ENCODE results near the gene ATXN7L2.
A peak's percentile ranks its signal among the peaks of the same experiment; 100 is the strongest.

Gene ATXN7L2

DNA sequence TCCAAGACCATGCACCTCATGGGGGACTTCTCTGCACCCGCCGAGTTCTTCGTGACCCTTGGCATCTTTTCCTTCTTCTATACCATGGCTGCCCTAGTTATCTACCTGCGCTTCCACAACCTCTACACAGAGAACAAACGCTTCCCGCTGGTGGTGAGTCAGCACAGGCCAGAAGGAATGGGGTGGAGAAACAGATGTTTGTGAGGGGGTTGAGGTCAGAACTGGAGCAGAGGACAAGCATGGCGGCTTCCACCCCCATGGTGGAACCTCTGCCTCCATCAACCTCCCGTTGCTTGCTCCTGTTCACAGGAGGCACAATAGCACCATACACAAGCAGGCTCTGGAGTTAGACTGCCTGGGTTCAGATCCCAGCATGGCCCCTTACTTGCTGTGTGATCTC is 6.9 kb upstream of the ATXN7L2 start:
- DNase-seq: no peak

DNA sequence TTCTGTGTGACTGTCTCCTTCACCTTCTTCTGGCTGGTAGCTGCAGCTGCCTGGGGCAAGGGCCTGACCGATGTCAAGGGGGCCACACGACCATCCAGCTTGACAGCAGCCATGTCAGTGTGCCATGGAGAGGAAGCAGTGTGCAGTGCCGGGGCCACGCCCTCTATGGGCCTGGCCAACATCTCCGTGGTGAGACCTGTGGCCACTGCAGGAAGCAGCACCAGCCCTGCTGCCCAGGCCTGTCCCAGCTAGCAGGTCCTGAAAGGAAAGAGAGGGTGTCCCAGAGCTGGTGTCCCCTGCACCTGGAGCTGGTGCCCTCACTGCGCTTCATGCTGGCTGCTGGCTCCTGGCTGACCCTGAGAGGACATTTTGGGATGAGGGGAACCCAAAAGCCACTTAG is 5.9 kb upstream of the ATXN7L2 start:
- DNase-seq: no peak

DNA sequence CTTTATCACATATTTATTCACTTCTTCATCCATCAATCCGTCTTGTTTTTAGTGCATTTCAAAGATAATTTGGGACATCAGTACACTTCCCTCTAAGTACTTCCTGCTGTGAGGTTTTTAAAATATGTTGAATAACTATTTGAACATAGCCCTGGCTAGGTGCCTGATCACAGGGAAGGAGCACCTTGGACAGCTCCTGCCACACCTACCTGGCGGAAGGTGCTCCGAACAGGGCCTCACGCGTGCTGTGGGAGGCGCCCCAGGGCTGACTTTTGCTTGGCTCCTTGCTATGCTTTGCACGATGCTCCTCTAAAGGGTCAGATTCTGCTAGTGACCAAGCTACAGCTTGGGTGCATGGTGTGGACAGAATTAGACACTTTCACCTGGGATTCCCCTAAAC is 4.9 kb upstream of the ATXN7L2 start:
- no peak for DNase-seq

DNA sequence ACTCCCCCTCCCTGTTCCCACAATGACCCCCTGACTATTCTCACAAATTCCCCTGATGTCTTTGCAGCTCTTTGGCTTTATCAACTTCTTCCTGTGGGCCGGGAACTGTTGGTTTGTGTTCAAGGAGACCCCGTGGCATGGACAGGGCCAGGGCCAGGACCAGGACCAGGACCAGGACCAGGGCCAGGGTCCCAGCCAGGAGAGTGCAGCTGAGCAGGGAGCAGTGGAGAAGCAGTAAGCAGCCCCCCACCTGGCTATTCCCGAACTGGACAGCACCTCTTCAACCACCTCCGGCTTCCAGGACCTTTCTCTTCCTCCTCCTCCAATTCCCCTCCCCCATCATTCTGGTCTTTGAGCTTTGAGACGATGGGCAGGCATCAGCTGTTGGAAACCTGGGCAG is 4.4 kb upstream of the ATXN7L2 start:
- no peak for DNase-seq

DNA sequence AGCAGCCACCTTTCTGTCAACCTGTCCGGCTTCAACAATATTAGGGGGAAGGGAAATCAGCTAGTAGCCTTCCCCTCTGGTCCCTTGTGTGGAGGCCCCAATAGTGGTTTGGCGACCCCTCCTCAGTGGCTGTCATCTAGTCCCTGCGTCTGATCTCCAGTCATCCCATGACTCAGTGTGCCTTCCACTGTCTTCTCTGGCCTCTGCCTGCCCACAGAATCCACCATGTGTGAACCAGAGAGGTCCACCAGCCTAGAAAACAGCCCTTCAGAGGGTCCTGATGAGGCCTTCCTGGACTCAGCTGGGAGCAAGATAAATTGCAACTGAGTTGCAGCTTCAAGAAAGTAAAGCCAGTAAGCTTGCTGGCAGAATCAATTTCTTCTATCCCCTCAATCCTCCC is 3.8 kb upstream of the ATXN7L2 start:
- no peak for DNase-seq

DNA sequence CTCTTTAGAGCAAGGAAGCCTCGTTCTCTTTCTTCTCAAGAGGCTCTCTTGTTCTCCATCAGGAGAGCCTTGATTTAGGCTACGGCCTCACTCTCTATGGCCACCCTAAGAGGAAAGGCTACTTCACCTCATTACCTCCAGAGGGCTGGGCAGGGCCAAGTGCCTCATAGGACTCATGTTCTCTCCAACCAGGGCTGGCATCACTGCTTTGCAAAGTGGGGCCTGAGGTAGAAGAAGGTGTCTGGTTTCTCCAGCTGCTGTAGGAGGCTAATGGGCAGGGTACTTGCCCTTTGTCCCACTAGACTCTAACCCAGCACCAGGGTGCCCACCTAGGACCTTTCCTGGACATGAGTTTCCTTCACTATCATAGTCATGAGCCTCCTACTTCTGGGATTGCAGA is 2.1 kb upstream of the ATXN7L2 start:
- DNase-seq: no peak

DNA sequence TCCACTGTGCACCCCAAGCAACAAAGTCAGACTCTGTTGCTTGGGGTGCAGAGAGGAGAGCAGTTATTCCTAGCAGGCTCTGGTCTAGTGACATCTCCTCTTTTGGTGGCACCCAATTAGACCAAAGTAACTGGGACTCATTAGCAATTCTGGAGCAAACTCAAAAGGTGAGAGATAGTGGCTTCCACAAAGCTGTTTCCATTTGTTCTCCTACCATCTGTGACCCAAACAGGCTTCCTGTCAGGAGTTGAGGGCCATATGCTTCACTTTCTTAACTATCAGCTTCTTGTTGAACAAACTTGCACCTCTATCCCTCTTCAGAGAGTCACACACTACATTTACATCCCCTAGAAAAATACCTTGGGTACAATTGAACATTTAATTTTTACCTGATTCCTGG is 1.5 kb upstream of the ATXN7L2 start:
- DNase-seq: no peak

DNA sequence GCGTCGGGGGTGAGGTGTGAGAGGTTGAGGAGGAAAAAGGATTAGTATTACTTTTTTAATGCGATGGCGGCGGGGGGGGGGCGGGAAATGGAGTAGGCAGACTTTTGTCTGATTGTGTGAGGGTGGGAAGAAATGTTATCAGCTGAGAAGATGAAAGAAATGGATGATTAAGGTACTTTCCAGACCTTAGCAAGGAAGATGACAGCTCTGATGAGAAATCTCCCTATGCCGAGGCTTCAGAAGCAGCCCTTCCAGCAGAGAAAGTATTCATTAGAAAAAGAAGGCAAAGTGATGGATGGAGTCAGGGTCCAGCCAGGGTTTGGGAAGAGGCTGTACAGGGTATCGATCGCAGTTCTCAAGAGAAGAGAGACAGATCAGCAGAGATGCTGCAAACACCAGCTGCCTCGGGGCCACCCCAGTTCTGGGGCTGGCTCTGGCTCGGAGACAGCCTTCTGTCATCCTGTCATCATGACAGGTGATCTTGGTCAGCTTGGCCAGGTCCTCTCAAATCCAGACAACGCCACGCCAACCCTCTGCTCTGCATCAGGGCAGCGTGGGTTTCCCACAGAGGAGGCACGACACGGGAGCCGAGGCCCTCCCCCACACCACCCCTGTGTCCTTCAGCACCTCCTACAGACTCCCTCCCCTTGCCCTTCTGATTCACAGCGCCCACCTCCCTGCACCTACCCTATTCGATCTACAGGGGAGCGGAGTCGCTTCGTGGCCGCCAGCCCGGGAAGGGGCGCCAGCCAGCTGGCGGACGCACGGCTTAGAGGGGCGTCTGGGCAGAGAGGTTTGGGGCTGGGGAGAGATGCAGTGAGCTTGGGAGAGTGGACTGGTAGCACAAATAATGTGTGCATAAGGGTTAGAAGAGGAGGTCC is 674 bp upstream of the ATXN7L2 start:
- DNase-seq: no peak

DNA sequence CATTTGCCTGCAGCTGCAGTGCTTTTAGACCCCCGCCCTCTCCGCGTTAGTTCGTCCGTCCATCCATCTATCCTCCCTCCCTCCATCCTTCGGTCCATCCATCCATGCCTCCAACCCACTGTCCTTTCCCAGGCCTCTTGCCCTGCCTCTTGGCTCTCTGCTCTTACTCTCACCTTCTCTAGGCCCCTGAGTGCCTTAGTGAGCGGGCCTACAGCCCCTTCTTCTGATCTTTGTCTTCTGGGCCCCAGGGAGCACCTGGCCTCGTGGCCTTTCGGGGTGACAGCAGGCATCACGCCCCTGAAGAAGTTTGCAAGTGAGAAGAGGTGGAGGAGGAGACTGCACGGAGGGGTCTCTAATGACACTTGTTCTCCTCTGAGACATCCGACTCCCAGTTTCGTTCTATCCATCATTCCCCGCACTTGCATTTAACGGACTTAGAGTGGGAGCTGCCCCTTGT is 842 bp downstream of the ATXN7L2 start:
- DNase-seq: no peak

DNA sequence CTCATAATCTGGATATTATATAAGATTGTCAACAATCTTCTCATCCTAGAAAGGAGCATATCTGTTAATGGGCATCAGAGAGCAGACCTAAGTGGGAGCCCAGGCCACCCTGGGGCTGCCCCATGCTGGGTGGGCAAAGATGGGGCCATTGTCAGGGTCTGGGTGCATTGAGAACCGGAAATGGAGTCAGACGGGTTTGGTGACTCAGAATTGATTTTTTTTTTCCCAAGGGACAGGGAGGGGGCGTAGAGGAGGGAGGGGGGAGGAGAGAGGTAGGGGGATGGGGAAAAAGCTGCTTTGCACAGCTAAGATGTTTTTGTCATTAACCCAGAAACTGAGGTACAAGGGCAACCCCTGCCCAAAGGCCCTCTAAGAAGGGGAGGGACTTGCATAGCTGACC is 1.3 kb downstream of the ATXN7L2 start:
- no peak for DNase-seq

DNA sequence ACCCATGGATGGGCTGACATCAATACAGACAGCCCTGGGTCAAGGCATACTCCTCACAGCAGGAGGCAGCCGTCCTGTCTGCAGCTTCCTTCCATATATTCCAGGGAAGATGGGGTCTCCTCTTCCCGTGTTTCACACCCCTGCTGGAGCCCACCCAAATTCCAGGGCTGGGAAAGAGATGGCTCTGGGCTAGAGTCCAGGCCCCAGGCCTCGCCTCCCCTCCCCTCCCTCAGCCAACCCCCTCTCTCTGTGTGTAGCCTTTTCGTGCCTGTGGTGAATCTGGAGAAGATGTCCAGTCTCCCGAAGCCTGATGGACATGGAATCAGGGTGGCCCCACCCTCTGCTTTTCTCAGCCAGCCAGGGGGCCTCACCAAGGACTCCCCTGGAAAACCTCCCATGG is 3.6 kb downstream of the ATXN7L2 start:
- no peak for DNase-seq

DNA sequence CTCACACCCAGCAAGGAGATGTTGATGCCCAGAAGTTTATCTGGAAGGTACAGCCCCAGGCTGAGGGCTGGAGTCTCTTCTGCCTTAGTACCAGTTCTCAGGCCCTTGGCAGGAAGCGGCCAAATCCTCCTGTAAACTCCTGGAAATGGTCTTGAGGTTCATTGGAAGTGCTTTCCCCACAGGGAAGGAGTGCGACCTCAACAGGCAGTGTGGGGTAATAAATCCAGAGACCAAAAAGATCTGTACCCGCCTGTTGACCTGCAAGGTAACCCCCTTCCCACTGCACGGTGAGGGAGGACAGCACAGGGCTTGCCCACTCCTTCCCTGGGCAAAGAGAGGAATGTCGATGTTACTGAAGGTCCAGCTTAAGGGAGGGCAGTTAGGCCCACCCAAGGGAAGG is 4.5 kb downstream of the ATXN7L2 start:
- DNase-seq: no peak

DNA sequence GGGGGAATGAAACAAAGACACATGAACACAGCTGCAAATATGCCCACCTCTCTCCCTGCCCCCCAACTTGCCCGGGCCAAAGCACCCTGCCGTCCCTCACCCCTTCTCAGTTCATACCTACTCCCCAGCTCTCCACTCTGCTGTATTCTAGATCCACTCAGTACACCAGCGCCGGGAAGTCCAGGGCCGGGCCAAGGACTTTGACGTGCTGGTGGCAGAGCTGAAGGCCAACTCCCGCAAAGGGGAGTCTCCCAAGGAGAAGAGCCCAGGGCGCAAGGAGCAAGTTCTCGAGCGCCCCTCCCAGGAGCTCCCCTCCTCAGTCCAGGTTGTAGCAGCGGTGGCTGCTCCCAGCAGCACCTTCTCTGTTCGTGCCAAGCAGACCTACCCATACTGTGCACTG is 5.0 kb downstream of the ATXN7L2 start:
- DNase-seq: no peak

DNA sequence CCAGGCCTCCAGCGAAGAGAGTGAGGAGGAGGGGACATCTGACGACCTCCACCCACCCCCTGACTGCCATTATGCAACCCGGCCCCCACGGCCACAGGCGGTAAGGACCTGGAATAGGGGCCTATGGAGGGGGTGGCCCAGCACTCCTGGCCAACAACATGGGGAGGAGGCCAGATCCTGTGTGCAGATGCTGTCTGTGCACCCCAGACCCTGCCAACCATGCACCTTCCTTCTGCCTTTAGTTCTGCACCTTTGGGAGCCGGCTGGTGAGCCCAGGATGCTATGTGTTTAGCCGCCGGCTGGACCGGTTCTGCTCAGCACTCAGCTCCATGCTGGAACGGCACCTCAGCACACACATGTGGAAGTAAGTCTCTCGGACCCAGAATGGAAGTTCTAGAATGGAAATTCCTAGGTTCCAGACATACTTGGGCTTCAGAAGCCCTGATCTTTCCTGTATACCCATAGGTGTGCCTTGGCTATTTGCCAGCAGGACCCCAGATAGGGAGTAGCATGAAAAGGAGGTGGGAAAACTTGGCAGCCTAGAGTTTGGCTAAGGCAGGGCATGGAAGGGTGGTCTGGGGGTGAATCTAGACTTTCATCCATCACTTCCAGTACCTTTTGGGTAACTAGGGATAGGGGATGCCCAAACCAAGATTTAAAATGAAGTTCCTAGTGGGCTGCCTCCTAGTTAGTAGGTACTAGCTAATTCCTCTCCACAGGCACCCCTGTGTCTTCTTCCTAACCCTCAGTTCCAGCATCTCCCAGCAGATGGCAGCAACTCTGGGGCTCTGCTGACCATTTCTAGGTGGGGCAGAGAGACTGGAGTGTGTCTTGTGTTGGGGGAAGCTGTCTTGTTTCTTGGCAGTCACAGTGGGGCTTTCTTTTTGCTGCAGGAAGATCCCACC is 6.6 kb downstream of the ATXN7L2 start:
- DNase-seq: peak; percentile 34 to 58

DNA sequence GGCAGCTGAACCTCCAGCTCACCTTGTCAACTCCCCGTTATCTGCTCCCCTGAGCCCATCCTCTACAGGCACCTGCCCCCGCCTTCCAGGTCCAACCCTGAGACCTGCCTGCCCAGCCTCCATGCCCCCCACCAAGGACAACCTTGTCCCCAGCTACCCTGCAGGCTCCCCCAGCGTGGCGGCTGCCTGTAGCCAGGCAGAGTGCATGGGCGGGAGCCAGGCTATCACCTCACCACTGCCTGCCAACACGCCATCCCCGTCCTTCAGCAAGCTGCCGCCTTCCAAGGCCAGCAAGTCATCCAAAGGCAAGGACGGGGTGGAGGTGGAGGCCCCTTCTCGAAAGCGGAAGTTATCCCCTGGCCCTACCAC is 7.2 kb downstream of the ATXN7L2 start:
- no peak for DNase-seq

DNA sequence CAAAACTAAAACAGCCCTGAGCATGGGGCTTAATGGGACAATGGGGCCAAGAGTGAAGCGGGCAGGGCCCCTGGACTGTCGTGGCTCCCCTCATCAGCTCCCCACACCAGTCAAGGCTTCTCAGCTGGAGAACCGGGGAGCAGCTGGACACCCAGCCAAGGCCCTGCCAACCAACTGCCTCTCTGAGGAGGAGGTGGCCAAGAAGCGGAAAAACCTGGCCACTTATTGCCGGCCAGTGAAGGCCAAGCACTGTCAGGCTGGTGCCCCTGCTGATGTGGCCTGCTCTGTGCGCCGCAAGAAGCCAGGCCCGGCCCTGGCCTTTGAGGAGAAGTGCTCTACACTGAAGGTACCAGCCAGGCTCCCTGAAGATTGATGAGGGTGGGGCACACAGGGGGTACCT is 7.7 kb downstream of the ATXN7L2 start:
- DNase-seq: no peak

DNA sequence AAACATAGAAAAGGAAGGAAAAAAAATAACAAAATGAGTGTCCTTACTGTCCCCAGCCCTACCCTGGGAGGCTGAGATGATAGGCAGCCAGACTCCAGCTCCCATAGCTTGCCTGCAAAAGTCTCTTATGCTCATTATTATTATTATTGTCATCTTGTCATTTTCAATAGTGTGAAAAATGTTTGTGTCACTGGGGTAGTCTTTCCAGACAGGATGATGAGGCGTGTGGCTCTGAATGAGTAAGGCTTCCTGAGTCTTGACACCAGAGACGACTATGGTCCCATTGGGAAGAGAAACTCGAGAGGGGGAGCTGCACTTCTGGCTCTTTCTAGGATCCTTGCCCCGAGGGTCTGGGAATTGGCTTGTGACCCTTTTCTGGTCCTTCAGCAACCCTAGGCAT is 9.1 kb downstream of the ATXN7L2 start:
- no peak for DNase-seq

DNA sequence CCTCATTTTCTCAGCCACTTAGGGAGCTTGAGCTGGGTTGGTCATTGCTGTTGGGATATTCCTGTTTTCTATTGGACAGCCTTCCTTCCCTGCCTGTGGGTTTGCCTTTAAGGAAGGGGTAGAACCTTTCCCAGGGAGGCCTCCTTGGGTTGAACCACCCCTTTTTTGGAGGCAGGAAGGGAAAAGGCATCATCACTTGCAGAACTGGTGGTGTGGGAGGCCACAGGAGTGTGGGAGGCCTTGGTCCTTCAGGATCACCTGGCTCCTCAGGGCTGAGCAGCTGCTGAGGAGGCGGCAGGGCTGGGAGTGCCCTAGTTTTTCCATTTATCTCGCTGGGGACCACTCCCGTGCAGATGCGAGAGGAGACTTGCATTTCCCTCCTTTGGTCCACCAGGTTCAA is 9.5 kb downstream of the ATXN7L2 start:
- DNase-seq: no peak

DNA sequence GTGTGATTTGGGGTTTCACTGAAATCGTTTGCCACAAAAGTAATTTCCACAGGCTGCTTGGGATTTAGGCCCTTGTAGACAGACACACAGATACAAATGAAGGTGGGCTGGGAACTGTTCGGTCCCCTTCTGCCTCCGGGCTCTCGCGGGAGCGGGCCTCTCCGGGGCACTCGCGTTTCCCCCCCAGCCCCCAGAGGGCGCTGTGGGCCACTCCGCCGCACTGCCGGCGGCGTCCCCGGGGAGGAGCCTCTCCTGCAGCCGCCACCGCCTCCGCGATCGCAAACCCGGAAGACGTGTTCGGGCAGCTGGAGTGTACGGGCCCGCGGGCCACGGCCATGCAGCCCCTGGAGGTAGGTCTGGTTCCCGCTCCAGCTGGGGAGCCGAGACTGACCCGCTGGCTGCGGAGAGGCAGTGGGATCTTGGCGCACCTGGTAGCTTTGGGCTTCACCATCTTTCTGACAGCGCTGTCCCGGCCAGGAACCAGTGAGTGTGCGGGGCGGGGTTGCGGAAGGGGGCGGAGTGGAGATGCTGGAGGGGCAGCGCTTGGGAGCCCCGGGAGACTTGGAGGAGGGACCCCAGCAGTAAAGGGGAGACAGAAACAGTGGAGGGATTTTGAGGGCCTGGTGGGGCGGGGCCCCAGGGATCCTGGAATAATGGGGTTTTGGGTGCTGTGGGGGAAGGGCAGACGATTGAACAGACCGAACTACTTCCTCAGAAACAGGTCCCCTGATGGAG is 10.3 kb downstream of the ATXN7L2 start, which contains the start of gene CYB561D1:
Gene CYB561D1 (plus strand): TSS at position 290 of the 735 bp plus-strand sequence. CDS start 46 bp downstream, at position 336.
- DNase-seq: peak; percentile 78 to 97

DNA sequence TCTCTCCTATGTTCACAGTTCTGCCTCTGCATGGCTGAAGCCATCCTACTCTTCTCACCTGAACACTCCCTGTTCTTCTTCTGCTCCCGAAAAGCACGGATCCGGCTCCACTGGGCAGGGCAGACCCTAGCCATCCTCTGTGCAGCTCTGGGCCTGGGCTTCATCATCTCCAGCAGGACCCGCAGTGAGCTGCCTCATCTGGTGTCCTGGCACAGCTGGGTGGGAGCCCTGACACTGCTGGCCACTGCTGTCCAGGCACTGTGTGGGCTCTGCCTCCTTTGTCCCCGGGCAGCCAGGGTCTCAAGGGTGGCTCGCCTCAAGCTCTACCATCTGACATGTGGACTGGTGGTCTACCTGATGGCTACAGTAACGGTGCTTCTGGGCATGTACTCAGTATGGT is 12.0 kb downstream of the ATXN7L2 start:
- no peak for DNase-seq

DNA sequence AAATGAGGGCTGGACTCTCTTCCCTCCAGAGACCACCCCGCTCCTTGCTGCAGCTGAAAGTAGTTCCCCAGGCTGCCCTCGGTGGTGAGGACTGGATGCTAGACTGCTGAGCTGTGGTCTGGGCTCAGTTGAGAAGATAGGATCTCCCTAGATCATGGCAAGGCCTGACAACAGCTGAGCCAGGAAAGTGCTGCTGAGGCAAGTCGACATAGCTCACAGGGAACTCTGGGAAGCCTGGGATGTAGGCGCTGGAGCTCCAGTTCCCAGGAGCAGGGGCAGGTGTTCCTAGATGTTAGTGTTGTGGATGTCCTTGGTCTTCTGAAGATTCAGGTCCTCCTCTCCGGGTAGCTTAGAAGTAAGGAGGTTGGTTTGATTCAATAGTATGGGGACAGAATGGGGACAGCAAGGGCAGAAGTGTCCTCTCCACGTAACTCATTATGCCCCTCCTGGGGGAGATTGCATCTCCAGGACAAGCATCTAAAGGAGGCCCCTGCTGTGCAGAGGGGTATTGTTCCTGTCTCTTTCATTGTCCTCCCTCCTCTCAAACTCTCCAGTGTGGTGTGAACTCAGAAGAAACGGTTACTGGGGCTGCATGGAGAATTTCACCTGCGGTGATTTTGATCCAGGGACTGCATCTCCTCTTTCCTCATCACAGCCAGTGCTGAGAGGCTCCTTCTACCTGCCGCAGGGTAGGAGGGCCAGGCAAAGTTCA is 13.9 kb downstream of the ATXN7L2 start:
- DNase-seq: no peak

DNA sequence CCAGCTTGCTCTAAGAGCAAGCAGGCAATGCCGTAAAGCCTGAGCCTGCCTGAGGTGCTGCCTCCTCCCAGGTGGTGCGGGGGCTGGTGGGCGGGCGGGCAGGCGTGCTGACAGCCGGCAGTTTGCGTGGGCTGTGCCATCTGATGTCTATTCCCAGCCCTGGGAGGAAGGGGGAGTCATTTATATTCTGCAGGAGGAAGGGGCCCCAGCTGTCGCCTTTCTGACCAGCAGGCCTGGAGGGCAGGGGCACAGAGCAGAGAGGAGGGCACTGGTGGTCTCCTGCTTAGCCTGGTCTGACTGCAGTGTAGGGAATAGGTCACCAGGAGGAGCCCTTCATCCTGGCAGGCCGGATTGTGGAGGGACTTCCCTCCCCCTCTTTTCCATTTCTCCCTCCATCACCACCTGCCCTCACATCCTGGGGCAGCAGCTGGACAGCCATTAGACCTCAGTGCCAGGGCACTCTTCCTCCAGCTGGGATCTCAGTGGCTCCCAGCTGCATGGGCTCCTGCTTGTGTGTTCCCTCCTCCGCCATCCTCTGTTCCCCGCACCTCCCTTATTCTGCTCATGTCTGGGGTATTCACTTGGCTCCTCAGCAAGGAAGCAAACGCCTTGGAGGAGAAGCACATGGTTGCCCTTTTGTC is 14.6 kb downstream of the ATXN7L2 start:
- no peak for DNase-seq
